ENCODE results near the gene FITM1.

Gene FITM1

GRCh38 chr14:24123424-24124417 lies 6.7 kb upstream of the FITM1 start:
- no peak for TF ChIP-seq BHLHE40 (IDR thresholded peaks at IDR 0.05; ENCODE audit: borderline replicate concordance)
- TF ChIP-seq ELF4 (IDR thresholded peaks at IDR 0.05): no peak
- no peak for TF ChIP-seq ZNF384 (IDR thresholded peaks at IDR 0.05)
- TF ChIP-seq CTBP1 (IDR thresholded peaks at IDR 0.05; ENCODE audit: borderline replicate concordance): no peak
- no peak for TF ChIP-seq HDGF (IDR thresholded peaks at IDR 0.05; ENCODE audit: borderline replicate concordance)
- no peak for TF ChIP-seq TARDBP (IDR thresholded peaks at IDR 0.05)
- no peak for TF ChIP-seq L3MBTL2 (conservative IDR thresholded peaks at IDR 0.05)
- TF ChIP-seq FOXA1 (IDR thresholded peaks at IDR 0.05): no peak
- TF ChIP-seq PKNOX1 (IDR thresholded peaks at IDR 0.05): no peak
- no peak for TF ChIP-seq SP1 (IDR thresholded peaks at IDR 0.05)
- TF ChIP-seq FOXM1 (IDR thresholded peaks at IDR 0.05; ENCODE audit: borderline replicate concordance): no peak
- no peak for TF ChIP-seq NFRKB (IDR thresholded peaks at IDR 0.05)
- no peak for DNase-seq (ENCODE audit: extremely low spot score)
- ChIA-PET CTCF (no interaction called here), POLR2A (interaction anchor here (1.2 to 3.8 kb wide), 3 partner anchors 9 to 18 kb away, joined by 3 to 25 read pairs (median 4); partner anchors contain the start of genes DCAF11, EMC9 and NRL)

- no peak for DNase-seq (ENCODE audit: extremely low spot score)
- POLR2A ChIA-PET: interaction anchor here (1.0 to 2.7 kb wide), 4 partner anchors 10 to 21 kb away, joined by 4 to 24 read pairs (median 6); partner anchors contain the start of genes DCAF11, EMC9, NRL and PSME1
- CTCF ChIA-PET: interaction anchor here (0.6 to 1.0 kb wide), 2 partner anchors 44 to 68 kb away, joined by 3 to 4 read pairs; no protein-coding TSS in a partner anchor
- no peak for TF ChIP-seq HDGF (IDR thresholded peaks at IDR 0.05; ENCODE audit: borderline replicate concordance)
- TF ChIP-seq FOXK2 (IDR thresholded peaks at IDR 0.05): no peak
- no peak for TF ChIP-seq L3MBTL2 (conservative IDR thresholded peaks at IDR 0.05)
- no peak for TF ChIP-seq TARDBP (IDR thresholded peaks at IDR 0.05)
- TF ChIP-seq ZNF384 (IDR thresholded peaks at IDR 0.05): no peak
- TF ChIP-seq CTBP1 (IDR thresholded peaks at IDR 0.05; ENCODE audit: borderline replicate concordance): no peak
- TF ChIP-seq ARNT (IDR thresholded peaks at IDR 0.05): no peak
- no peak for TF ChIP-seq FOXM1 (IDR thresholded peaks at IDR 0.05; ENCODE audit: borderline replicate concordance)
- no peak for TF ChIP-seq SP1 (IDR thresholded peaks at IDR 0.05)
- TF ChIP-seq ELF4 (IDR thresholded peaks at IDR 0.05): no peak
- no peak for TF ChIP-seq PKNOX1 (IDR thresholded peaks at IDR 0.05)
- TF ChIP-seq FOXA1 (IDR thresholded peaks at IDR 0.05): no peak
- TF ChIP-seq SUZ12 (IDR thresholded peaks at IDR 0.05): no peak
Measured at GRCh38 chr14:24126939-24127338, 3.5 kb upstream of the FITM1 start.

GRCh38 chr14:24127673-24128072 lies 2.8 kb upstream of the FITM1 start:
- ChIA-PET POLR2A (interaction anchor here (1.0 to 2.7 kb wide), 3 partner anchors 9 to 20 kb away, joined by 4 to 24 read pairs (median 7); partner anchors contain the start of genes EMC9, PSME1 and RNF31), CTCF (no interaction called here)

GRCh38 chr14:24129410-24129998 lies 955 bp upstream of the FITM1 start:
- TF ChIP-seq SP1 (IDR thresholded peaks at IDR 0.05): no peak
- TF ChIP-seq FOXK2 (IDR thresholded peaks at IDR 0.05): no peak
- no peak for TF ChIP-seq ARNT (IDR thresholded peaks at IDR 0.05)
- TF ChIP-seq FOXM1 (IDR thresholded peaks at IDR 0.05; ENCODE audit: borderline replicate concordance): no peak

More at GRCh38 chr14:24127673-24128072, 2.8 kb upstream of the FITM1 start:
- DNase-seq (ENCODE audit: extremely low spot score): no peak
- no peak for TF ChIP-seq FOXA1 (IDR thresholded peaks at IDR 0.05)
- TF ChIP-seq ZNF384 (IDR thresholded peaks at IDR 0.05): no peak
- no peak for TF ChIP-seq CTBP1 (IDR thresholded peaks at IDR 0.05; ENCODE audit: borderline replicate concordance)
- no peak for TF ChIP-seq FOXK2 (IDR thresholded peaks at IDR 0.05)
- TF ChIP-seq FOXM1 (IDR thresholded peaks at IDR 0.05; ENCODE audit: borderline replicate concordance): no peak
- no peak for TF ChIP-seq BHLHE40 (IDR thresholded peaks at IDR 0.05; ENCODE audit: borderline replicate concordance)

GRCh38 chr14:24130717-24131548 lies 474 bp downstream of the FITM1 start:
- DNase-seq (ENCODE audit: extremely low spot score): no peak
- POLR2A ChIA-PET: interaction anchor here (1.3 to 4.2 kb wide), 3 partner anchors 10 to 37 kb away, joined by 3 to 22 read pairs (median 6); partner anchors contain the start of genes DCAF11, EMC9, NRL and PCK2
- CTCF ChIA-PET: no interaction called here
- TF ChIP-seq TARDBP (IDR thresholded peaks at IDR 0.05): no peak

More at GRCh38 chr14:24129410-24129998, 955 bp upstream of the FITM1 start:
- ChIA-PET CTCF (no interaction called here), POLR2A (interaction anchor here (0.7 to 2.2 kb wide), 2 partner anchors 9 to 12 kb away, joined by 3 to 6 read pairs; partner anchors contain the start of gene EMC9)
- no peak for DNase-seq (ENCODE audit: extremely low spot score)

GRCh38 chr14:24131549-24131966 lies 1.1 kb downstream of the FITM1 start:
- ChIA-PET CTCF (no interaction called here), POLR2A (interaction anchor here (1.3 to 4.2 kb wide), 2 partner anchors 17 to 38 kb away, joined by 3 to 22 read pairs; partner anchors contain the start of genes DCAF11, NRL and PCK2)
- no peak for TF ChIP-seq SP1 (IDR thresholded peaks at IDR 0.05)
- TF ChIP-seq SUZ12 (IDR thresholded peaks at IDR 0.05): no peak
- no peak for TF ChIP-seq ELF4 (IDR thresholded peaks at IDR 0.05)
- no peak for TF ChIP-seq ARNT (IDR thresholded peaks at IDR 0.05)
- no peak for TF ChIP-seq BHLHE40 (IDR thresholded peaks at IDR 0.05; ENCODE audit: borderline replicate concordance)
- TF ChIP-seq L3MBTL2 (conservative IDR thresholded peaks at IDR 0.05): no peak
- no peak for TF ChIP-seq LEF1 (IDR thresholded peaks at IDR 0.05; ENCODE audit: borderline replicate concordance)
- no peak for TF ChIP-seq TARDBP (IDR thresholded peaks at IDR 0.05)
- TF ChIP-seq NFRKB (IDR thresholded peaks at IDR 0.05): no peak
- TF ChIP-seq FOXA1 (IDR thresholded peaks at IDR 0.05): no peak
- TF ChIP-seq PKNOX1 (IDR thresholded peaks at IDR 0.05): no peak
- no peak for TF ChIP-seq ZNF384 (IDR thresholded peaks at IDR 0.05)
- no peak for TF ChIP-seq CTBP1 (IDR thresholded peaks at IDR 0.05; ENCODE audit: borderline replicate concordance)
- no peak for TF ChIP-seq FOXM1 (IDR thresholded peaks at IDR 0.05; ENCODE audit: borderline replicate concordance)
- no peak for TF ChIP-seq HDGF (IDR thresholded peaks at IDR 0.05; ENCODE audit: borderline replicate concordance)
- no peak for DNase-seq (ENCODE audit: extremely low spot score)
